HG02943 (cell line): ENCODE measurements around the gene CRABP1.

ENCODE experiments used
- ATAC-seq: cut with Tn5 transposase; IDR thresholded peaks from one replicate; pipeline ENCODE4 v1.9.1; 2021; ENCODE audit warnings: mild to moderate bottlenecking, low read depth, moderate library complexity; ENCODE audit not compliant: unreplicated experiment

The CRABP1 gene

GRCh38 chr15:78343276-78344060, 3.3 kb downstream of the CRABP1 start:
- ATAC-seq, result no peak

- no peak for ATAC-seq
Observed at GRCh38 chr15:78345396-78346125, 5.4 kb downstream of the CRABP1 start.

GRCh38 chr15:78347586-78348543, 7.7 kb downstream of the CRABP1 start:
- ATAC-seq, result no peak

GRCh38 chr15:78350058-78350457, 9.9 kb downstream of the CRABP1 start:
- no peak for ATAC-seq

GRCh38 chr15:78351539-78351938, 11.4 kb downstream of the CRABP1 start:
- no peak for ATAC-seq

DNA sequence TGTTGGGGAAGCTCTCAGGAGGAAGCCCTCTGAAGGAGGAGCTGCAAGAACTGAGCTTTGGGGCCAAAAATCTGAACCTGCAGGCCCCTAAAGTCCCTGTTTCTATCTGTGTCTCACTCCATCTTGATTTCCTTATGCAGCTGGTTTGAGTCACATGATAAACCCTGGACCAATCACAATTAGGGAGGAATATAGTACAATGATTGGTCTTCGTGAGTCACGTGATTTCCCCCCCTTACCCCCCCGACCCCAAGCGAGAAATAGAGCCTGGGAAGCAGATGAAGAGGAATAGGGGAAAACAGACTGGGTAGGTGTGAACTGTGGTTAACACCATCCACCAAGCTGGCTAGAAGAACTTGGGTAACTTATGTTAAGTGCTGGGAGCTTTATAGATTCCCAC, 12.9 kb downstream of the CRABP1 start:
- ATAC-seq, result no peak

DNA sequence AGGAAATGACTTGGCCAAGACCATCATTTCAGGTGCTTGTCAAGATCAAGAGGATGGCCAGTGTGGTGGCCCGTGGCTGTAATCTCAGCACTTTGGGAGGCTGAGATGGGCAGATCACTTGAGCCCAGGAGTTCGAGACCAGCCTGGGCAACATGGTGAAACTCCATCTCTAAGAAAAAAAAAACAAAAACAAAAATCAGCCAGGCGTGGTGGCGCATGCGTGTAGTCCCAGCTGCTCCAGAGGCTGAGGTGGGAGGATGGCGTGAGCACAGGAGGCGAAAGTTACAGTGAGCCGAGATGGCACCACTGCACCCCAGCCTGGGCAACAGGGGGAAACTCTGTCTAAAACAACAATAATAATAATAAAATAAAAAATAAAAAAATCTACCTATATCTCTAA, 15.0 kb downstream of the CRABP1 start:
- no peak for ATAC-seq

DNA sequence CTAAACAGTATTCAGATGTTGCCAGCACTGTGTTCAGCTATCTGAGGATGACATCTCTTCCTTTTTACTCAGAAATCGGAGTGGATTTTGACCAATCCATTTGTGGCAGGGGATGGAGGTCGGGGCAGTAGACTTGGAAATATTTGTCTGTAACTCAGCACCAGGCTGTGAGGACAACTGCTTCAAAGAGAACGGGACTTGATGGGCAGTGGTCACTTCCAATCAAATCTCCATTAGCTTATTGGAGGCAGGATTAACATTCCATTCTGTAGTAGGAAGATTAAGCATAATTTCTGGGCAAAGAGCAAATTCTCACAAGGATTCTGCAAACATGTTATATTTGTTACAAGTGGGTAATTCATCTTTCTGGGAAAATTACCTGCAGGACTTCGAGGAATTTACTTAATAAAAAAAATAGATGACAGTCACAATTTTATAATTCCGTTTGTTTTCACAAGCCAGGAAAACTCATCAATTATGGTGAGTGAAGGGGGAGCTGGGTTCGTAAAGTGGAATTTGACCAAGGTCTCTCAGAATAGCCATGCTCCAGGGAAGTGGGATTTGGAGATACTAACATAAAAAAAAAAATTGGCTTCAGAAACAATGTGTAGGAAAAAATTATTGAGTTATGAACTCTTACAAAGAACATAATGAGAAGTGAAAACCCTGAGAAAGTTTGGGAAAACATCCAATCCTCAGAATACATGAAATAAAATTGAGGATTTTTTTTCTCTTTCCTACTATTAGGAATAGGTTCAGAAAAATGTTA, 18.1 kb downstream of the CRABP1 start:
- ATAC-seq, result no peak

DNA sequence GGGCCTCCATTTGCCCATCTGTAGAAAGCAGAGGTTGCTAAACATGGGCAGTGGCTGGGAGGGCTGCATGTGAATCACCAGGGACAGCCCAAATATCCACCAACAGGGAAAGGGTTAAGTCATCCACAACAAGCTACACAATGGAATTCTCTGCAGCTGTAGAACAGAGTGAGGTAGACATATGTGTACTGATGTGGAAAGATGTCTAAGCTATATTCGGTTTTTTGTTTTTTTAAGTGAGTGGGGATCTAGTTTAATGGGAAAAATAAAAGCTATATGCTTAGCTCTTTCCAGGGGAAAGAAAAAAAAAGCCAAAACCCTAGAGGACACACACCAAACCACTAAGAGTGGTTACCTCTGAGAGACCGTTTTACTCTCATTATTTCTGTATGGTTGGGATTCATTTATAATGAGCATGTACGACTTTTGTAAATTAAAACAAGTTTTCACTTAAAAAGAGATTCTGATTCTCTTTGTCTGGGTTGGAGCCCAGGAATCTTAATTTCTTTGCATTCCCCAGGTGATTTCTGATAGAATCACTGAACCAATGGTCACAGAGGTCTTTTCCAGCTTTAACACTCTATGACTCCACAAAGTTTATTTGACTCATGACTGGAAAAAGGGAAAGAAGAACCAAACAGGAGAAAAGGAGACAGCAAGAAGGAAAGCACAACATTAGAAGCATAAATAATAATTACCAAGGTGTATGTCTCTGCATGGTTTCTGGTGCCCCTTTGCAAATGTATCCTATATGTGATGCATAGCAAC, 19.1 kb downstream of the CRABP1 start:
- ATAC-seq, result no peak

DNA sequence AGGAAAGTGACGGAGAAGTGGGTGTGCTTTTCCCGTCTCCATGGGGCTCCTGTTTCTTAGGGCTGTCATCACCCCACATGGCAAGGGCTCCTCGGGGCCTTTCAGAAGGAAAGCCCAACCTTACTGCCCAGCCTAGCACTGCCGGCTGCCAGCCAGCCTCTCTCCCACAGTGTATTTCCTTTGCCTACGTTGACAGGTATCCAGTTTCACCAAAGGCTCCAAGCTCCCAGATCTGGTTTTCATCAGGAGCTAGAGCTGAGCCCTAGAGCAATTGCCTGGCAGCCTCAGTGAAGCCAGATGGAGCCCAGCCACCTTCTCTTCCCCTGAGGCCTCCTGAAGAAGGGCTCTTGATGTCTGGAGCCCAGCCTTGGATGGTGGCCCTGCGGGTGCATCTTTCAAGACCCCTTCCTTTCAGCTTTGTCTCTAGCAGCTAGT, 20.2 kb downstream of the CRABP1 start:
- ATAC-seq, result no peak

DNA sequence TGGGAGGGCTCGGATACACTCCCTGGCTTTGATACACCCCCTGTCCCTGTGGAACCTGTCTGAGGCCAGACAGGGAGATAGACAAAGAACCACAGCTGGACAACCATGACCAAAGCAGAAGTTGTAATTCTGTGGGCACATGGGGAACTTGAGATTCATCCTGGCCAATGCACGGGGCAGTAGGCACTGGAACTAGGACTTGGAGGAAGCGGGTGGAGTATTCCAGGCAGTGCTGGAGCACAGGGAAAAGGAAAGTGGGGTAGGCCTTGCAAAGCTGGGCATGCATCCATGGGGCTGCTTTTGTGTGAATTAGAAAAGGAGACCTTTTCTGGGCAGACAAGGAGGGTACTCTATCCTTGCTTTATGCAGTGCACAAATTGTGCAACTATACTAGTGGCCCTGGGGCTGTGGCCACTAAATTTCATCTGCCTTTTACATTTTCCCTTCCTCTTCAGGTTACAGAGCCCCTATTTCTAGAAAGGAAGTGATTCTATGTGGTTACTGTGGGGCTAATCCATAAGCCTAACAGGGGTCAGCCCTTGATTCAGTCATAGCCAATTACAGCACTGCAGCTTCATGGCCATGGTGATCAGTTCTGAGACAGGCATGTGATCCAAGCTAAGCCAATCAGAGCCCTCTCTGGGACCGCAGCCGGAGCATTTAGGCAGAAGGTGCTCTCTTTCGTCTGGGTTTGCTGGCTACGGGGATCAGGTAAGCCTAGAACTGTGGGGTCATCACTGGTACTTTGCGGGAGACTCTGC, 21.0 kb downstream of the CRABP1 start:
- ATAC-seq, result no peak

DNA sequence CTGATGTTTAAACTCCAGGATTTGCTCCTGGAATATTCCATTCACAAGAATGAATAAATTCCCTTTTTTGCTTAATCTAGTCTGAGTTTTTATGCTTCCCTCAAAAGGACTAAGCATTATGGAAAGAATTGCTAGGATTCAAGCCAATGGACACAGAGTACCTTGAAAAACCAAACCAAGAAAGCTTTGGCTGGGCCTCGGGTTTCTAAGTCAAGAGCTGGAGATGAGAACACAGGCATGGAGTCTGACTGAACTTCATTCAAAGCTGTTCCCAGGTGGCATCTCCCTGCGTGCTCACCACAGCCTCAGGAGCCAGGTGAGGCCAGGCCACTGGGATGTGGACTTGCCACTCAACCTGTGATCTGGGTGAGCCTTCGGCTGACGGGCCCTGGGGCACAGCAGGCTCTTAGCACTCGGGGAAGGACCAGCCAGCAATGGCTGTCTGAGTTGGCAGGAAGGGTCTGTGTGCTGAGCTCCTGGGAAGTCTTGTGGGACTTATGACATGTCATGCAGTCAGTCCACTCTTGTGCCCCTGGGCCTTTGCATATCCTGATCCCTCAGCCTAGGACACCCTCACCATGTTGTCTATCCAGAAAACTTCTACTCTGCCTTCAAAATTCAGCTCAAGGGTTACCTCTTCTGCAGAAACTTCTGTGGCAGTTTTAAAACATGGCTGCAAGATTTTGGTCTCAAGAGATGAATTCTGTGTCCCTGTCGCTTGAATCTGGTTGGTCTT, 21.8 kb downstream of the CRABP1 start:
- ATAC-seq, result no peak

DNA sequence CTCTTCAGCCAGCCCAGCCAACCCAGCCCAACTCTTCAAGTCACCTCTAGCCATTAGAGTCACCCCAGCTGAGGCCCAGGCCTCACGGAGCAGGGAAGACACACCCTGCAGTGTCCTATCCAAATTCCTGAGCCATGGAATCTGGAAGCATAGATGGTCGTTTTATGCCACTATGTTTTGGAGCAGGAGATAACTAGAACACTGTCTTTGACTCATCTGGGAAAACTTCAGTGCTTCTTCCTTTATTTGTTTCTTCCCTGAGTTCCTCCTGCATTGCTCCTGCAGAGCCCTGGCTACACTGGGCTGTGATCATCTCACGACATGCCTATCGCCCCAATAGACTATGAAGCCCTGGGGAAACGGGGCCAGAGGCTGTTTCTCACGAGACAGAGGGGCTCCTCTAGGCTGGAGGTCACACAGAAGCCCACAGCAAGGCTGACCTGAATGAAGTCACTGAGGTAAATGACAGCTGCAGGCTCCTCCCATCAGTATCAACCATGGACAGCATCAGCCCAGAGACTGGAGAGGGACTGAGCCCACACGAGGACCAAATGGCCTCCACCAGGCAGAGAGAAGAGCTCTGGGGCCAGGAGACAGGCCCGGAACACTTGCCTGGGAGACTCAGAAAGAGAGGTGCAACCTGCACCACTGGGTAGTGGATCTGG, 22.7 kb downstream of the CRABP1 start:
- no peak for ATAC-seq

GRCh38 chr15:78363381-78363734, 23.2 kb downstream of the CRABP1 start:
- ATAC-seq, result no peak

DNA sequence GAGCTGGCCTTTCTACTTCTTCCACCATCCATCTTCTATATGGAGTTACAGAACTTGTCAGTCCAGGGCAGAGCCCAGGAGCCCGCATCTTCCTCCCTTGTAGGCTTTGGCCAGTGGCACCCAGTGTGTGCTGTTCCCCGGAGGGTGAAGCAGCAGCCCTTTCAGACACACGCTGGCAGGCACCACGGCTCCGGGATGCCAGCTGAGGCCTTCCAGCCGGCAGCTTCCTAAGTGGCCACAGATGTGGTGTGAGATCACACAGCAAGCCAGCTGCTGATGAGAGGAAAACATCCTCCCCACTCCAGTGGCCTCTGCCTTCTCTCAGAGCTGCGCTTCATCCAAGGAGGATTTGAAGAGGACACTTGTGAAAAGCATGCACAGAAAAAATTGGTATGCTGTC, 24.1 kb downstream of the CRABP1 start:
- ATAC-seq, result no peak

DNA sequence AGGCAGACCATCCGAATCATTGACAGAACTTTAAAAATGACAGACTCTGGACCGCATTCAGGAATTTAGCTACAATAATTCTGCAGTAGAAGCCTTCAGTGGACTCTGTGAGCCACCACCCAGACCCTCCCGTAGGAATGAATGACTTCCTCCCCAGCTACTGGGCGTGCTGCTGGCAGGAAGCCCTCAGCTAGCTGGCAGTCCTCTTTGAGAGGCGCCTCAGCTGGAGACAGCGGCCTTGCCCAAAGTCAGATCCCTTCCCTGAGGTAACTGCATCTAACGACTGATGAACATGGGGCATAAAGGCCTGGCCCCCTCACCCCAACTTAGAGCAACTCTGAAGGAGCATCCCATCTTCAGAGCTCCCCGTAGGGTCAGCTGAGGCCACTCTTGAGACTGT, 25.8 kb downstream of the CRABP1 start:
- no peak for ATAC-seq

DNA sequence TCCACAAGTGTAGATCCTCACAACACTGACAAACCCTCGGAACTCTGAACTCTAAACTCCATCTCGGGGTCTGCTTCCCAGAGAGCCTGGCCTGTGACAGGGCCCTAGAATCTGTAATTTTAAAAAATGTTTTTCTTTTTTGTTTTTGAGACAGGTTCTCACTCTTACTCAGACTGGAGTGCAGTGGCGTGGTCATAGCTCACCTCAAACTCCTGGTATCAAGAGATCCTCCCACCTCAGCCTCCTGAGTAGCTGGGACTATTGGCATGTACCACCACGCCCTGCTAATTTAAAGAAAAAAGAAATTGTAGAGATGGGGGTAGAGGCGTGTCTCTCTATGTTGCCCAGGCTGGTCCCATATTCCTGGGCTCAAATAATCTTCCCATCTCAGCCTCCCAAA, 26.2 kb downstream of the CRABP1 start:
- no peak for ATAC-seq

GRCh38 chr15:78368651-78369050, 28.5 kb downstream of the CRABP1 start:
- ATAC-seq, result no peak
